ENCODE data around the gene DCTPP1.

GRCh38 chr16:30474074-30474452 lies 44.2 kb upstream of the DCTPP1 start:
- no peak for TF ChIP-seq ZFP30 (CRISPR knock-in tag; IDR thresholded peaks at IDR 0.05)
- TF ChIP-seq TCF4 (CRISPR knock-in tag; IDR thresholded peaks at IDR 0.05; ENCODE audit: borderline replicate concordance): no peak
- no peak for TF ChIP-seq PATZ1 (CRISPR knock-in tag; IDR thresholded peaks at IDR 0.05; ENCODE audit: borderline replicate concordance)
- TF ChIP-seq PPARA (CRISPR knock-in tag; IDR thresholded peaks at IDR 0.05; ENCODE audit: borderline replicate concordance): no peak
- TF ChIP-seq ZNF70 (CRISPR knock-in tag; IDR thresholded peaks at IDR 0.05): no peak
- TF ChIP-seq CSRNP3 (CRISPR knock-in tag; IDR thresholded peaks at IDR 0.05): no peak
- TF ChIP-seq ZC3H10 (CRISPR knock-in tag; IDR thresholded peaks at IDR 0.05): no peak
- TF ChIP-seq, protein P1, sequence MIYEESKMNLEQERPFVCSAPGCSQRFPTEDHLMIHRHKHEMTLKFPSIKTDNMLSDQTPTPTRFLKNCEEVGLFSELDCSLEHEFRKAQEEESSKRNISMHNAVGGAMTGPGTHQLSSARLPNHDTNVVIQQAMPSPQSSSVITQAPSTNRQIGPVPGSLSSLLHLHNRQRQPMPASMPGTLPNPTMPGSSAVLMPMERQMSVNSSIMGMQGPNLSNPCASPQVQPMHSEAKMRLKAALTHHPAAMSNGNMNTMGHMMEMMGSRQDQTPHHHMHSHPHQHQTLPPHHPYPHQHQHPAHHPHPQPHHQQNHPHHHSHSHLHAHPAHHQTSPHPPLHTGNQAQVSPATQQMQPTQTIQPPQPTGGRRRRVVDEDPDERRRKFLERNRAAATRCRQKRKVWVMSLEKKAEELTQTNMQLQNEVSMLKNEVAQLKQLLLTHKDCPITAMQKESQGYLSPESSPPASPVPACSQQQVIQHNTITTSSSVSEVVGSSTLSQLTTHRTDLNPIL (CRISPR knock-in tag; IDR thresholded peaks at IDR 0.05; ENCODE audit: low read depth): no peak
